Neural crest cell (in vitro differentiated cells): ENCODE results near the gene STAB2. TPM values are rescaled to one million over a fixed set of nuclear protein-coding genes. Genes with fewer than 3 reads are reported as not detected.

Experiments used
- DNase-seq: peaks from one replicate; pipeline ENCODE4 v3.0.0; 2021; ENCODE audit warnings: low read depth, mixed read lengths, low spot score
- H3K27ac Mint-ChIP-seq: one replicate; pipeline ENCODE4 v1.8.0; 2021; ENCODE audit warnings: mild to moderate bottlenecking, mixed read lengths; ENCODE audit not compliant: unreplicated experiment
- H3K27me3 Mint-ChIP-seq: 2 replicates; pipeline ENCODE4 v1.8.0; 2021; ENCODE audit warnings: low read depth, mild to moderate bottlenecking, mixed read lengths
- H3K36me3 Mint-ChIP-seq: 2 replicates; pipeline ENCODE4 v1.8.0; 2021; ENCODE audit warnings: low read depth, mild to moderate bottlenecking, mixed read lengths
- H3K4me1 Mint-ChIP-seq: 2 replicates; pipeline ENCODE4 v1.8.0; 2021; ENCODE audit warnings: mixed read lengths
- H3K4me3 Mint-ChIP-seq: one replicate; pipeline ENCODE4 v1.8.0; 2021; ENCODE audit warnings: mild to moderate bottlenecking, mixed read lengths
- H3K9me3 Mint-ChIP-seq: 2 replicates; pipeline ENCODE4 v1.8.0; 2021; ENCODE audit warnings: mixed read lengths
- total RNA-seq: library from RNA; stranded (reverse); gene quantifications from 2 replicates; pipeline ENCODE4 v1.2.1, GENCODE V29; 2021
- TF ChIP-seq, protein P1 (sequence below): fragments of 200-600 bp; sonication (generic); conservative IDR thresholded peaks from 2 replicates; pipeline ENCODE4 v1.5.0; 2021; ENCODE audit warnings: antibody characterized with exemption, mild to moderate bottlenecking

Gene STAB2
- total RNA-seq, 1 donor from 2014 or later: not detected

DNA sequence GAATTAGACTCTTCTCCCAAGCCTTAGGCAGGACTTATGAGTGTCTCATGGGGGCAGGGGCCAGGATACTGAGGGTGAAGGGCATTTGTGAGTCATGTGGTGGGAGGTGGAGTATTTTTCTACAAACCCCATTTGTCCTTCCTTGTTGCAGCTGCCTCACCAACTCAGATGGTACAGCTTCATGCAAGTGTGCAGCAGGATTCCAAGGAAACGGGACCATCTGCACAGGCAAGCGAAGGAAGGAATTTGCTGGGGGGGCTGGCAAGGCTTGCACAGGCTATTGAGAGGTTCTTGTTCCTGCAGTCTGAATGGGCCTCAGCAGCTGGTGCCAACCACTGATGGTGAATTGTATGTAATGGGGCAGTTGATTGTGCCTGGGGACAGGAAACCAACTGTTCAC lies 125.1 kb downstream of the STAB2 start:
- H3K36me3 Mint-ChIP-seq: no peaks in the 10 kb centered on the region
- no peaks in the 10 kb centered on the region for H3K4me1 Mint-ChIP-seq
- peaks cover 3% of the 10 kb centered on the region for H3K9me3 Mint-ChIP-seq
- peaks cover 2% of the 10 kb centered on the region for H3K27me3 Mint-ChIP-seq
- DNase-seq: no peak
- TF ChIP-seq, protein P1, sequence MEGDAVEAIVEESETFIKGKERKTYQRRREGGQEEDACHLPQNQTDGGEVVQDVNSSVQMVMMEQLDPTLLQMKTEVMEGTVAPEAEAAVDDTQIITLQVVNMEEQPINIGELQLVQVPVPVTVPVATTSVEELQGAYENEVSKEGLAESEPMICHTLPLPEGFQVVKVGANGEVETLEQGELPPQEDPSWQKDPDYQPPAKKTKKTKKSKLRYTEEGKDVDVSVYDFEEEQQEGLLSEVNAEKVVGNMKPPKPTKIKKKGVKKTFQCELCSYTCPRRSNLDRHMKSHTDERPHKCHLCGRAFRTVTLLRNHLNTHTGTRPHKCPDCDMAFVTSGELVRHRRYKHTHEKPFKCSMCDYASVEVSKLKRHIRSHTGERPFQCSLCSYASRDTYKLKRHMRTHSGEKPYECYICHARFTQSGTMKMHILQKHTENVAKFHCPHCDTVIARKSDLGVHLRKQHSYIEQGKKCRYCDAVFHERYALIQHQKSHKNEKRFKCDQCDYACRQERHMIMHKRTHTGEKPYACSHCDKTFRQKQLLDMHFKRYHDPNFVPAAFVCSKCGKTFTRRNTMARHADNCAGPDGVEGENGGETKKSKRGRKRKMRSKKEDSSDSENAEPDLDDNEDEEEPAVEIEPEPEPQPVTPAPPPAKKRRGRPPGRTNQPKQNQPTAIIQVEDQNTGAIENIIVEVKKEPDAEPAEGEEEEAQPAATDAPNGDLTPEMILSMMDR: no peak
- no peak overlapping the region for H3K27ac Mint-ChIP-seq
- no peak overlapping the region for H3K4me3 Mint-ChIP-seq

DNA sequence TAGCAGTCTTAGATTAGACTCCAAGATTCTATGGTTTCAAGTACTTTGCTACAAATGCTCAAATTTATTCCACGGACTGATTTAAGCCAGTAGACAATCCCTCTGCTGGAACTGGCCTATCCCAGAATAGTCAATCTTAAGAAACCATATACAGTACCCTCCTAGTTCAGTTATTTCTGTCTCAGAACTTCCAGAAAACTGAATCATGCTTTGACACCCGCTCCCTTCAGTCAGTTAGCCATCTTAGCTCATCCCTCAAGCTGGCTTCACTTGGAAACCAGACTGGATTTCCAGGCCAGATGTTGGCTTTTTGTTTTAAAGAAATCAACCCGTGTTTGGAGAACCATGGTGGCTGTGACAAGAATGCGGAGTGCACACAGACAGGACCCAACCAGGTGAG lies 128.4 kb downstream of the STAB2 start:
- no peaks in the 10 kb centered on the region for H3K36me3 Mint-ChIP-seq
- no peak overlapping the region for H3K27ac Mint-ChIP-seq

DNA sequence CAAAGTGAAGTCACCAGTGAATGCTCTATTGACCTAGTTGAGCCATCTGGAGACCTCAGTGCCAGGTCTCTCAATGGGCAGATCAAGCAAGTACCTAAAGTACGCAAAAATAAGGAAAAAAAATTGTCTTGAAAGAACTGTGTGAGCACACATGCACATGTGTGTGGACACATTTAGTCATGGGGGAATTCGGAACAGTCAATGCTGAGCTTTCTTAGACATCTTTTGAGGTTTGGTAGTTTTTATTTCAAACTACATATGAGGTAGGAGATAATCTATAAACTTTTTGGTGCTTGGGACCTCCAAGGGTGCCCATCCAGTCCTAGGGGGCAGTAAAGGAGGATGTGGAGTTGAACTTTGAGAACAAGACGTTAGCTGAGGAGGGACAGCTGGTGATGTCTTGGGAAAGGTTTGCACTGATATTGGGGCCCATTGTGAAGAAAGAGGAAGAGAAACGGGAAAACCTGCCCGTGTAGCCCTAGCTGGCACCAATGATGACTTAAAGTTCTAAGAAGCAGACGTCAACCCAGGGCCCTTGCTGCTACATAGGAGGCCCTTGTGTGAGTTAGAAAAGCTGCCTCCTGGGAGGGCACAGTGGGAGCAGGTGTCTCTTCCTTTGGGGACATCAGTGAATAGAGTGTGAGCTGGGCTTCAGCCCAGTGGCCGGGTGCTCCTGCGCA lies 129.6 kb downstream of the STAB2 start:
- H3K9me3 Mint-ChIP-seq: no peaks in the 10 kb centered on the region
- no peaks in the 10 kb centered on the region for H3K36me3 Mint-ChIP-seq
- TF ChIP-seq, protein P1: no peak
- no peak for DNase-seq
- no peak overlapping the region for H3K4me3 Mint-ChIP-seq
- no peaks in the 10 kb centered on the region for H3K27me3 Mint-ChIP-seq
- H3K27ac Mint-ChIP-seq: no peak overlapping the region
- no peaks in the 10 kb centered on the region for H3K4me1 Mint-ChIP-seq

More for the DNA sequence above, 128.4 kb downstream of the STAB2 start:
- no peaks in the 10 kb centered on the region for H3K27me3 Mint-ChIP-seq
- TF ChIP-seq, protein P1: no peak
- H3K4me3 Mint-ChIP-seq: no peak overlapping the region
- no peaks in the 10 kb centered on the region for H3K9me3 Mint-ChIP-seq
- DNase-seq: no peak
- no peaks in the 10 kb centered on the region for H3K4me1 Mint-ChIP-seq

DNA sequence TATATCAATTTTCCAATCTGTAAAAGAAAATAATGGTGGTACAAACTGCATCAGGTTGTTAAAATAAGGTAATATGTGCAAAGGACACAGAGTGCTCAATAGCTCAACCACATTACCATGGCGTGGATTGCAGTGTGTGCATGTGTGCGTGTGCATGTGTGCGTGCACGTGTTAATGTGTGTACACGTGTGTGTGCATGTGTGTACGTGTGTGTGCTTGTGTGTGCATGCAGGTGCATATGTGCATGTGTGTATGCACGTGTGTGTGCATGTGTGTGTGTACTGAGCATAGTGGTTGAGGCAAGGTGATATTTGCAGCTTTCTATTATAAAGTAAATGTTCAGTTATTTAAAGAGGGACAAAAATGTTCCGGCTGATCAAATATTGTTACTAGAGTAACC lies 138.3 kb downstream of the STAB2 start:
- H3K4me1 Mint-ChIP-seq: no peaks in the 10 kb centered on the region
- H3K4me3 Mint-ChIP-seq: no peak overlapping the region
- no peaks in the 10 kb centered on the region for H3K36me3 Mint-ChIP-seq
- no peak overlapping the region for H3K27ac Mint-ChIP-seq
- H3K27me3 Mint-ChIP-seq: no peaks in the 10 kb centered on the region
- H3K9me3 Mint-ChIP-seq: no peaks in the 10 kb centered on the region
- TF ChIP-seq, protein P1: no peak
- DNase-seq: no peak

DNA sequence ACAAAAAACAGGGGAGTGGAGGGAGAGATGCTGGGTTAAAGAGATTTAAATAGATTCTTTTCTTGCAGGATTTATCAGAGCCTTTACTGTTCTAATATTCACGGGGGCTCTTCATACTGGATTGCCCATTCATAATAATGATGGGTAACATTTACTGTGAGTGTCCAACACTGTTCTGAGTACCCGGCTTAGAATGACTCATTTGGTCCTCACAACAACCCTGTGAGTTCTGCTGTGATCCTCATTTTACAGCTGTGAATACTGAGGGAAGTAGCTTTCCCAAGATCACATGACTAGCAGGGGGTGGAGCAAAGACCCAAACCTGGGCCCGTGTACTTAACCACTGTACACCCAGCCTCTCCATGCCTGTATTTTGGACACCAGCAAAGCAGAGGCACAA lies 140.6 kb downstream of the STAB2 start:
- no peak overlapping the region for H3K27ac Mint-ChIP-seq
- peaks cover 7% of the 10 kb centered on the region for H3K36me3 Mint-ChIP-seq
- no peak overlapping the region for H3K4me3 Mint-ChIP-seq
- no peaks in the 10 kb centered on the region for H3K27me3 Mint-ChIP-seq
- TF ChIP-seq, protein P1: no peak
- DNase-seq: no peak
- peaks cover 5% of the 10 kb centered on the region for H3K9me3 Mint-ChIP-seq
- H3K4me1 Mint-ChIP-seq: no peaks in the 10 kb centered on the region
